Chondrocyte (in vitro differentiated cells): ENCODE measurements around the gene CFAP54. TPM values are rescaled to one million over a fixed set of nuclear protein-coding genes. Genes with fewer than 3 reads are reported as not detected.

ENCODE experiments used
- DNase-seq: peaks from one replicate; pipeline ENCODE4 v3.0.0; 2021; ENCODE audit warnings: mixed read lengths, low spot score
- H3K27ac Mint-ChIP-seq: one replicate; pipeline ENCODE4 v1.8.0; 2021; ENCODE audit warnings: mild to moderate bottlenecking, moderate library complexity, mixed read lengths; ENCODE audit not compliant: unreplicated experiment
- H3K27me3 Mint-ChIP-seq: 2 replicates; pipeline ENCODE4 v1.8.0; 2021; ENCODE audit warnings: low read depth, mixed read lengths
- H3K36me3 Mint-ChIP-seq: 2 replicates; pipeline ENCODE4 v1.8.0; 2021; ENCODE audit warnings: low read depth, mixed read lengths
- H3K4me1 Mint-ChIP-seq: 2 replicates; pipeline ENCODE4 v1.8.0; 2021; ENCODE audit warnings: low read depth, mild to moderate bottlenecking, mixed read lengths
- H3K4me3 Mint-ChIP-seq: one replicate; pipeline ENCODE4 v1.8.0; 2021; ENCODE audit warnings: mild to moderate bottlenecking, moderate library complexity, mixed read lengths; ENCODE audit not compliant: unreplicated experiment
- H3K9me3 Mint-ChIP-seq: 2 replicates; pipeline ENCODE4 v1.8.0; 2021; ENCODE audit warnings: low read depth, mixed read lengths
- total RNA-seq: library from RNA; stranded (reverse); gene quantifications from 3 replicates; pipeline ENCODE4 v1.2.1, GENCODE V29; 2021
- TF ChIP-seq, protein P1 (sequence below): fragments of 200-600 bp; sonication (generic); IDR thresholded peaks from 2 replicates; pipeline ENCODE4 v1.5.0; 2021; ENCODE audit warnings: antibody characterized with exemption, mild to moderate bottlenecking, moderate library complexity

Gene CFAP54
- total RNA-seq, 1 donor from 2014 or later, result 0.15 TPM

- Mint-ChIP-seq H3K36me3 (no peaks in the 10 kb centered on the region), H3K4me1 (peaks cover 4% of the 10 kb centered on the region), H3K9me3 (no peaks in the 10 kb centered on the region), H3K27ac (no peak overlapping the region), H3K27me3 (peaks cover 7% of the 10 kb centered on the region), H3K4me3 (no peak overlapping the region)
- TF ChIP-seq, protein P1, sequence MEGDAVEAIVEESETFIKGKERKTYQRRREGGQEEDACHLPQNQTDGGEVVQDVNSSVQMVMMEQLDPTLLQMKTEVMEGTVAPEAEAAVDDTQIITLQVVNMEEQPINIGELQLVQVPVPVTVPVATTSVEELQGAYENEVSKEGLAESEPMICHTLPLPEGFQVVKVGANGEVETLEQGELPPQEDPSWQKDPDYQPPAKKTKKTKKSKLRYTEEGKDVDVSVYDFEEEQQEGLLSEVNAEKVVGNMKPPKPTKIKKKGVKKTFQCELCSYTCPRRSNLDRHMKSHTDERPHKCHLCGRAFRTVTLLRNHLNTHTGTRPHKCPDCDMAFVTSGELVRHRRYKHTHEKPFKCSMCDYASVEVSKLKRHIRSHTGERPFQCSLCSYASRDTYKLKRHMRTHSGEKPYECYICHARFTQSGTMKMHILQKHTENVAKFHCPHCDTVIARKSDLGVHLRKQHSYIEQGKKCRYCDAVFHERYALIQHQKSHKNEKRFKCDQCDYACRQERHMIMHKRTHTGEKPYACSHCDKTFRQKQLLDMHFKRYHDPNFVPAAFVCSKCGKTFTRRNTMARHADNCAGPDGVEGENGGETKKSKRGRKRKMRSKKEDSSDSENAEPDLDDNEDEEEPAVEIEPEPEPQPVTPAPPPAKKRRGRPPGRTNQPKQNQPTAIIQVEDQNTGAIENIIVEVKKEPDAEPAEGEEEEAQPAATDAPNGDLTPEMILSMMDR, result no peak
- DNase-seq, result no peak
Measured at GRCh38 chr12:96864335-96864734, 375.0 kb downstream of the CFAP54 start.

GRCh38 chr12:96866801-96867590 lies 377.6 kb downstream of the CFAP54 start:
- Mint-ChIP-seq H3K27ac (no peak overlapping the region), H3K4me1 (peaks cover 4% of the 10 kb centered on the region), H3K36me3 (peaks cover 2% of the 10 kb centered on the region), H3K9me3 (peaks cover 4% of the 10 kb centered on the region), H3K4me3 (no peak overlapping the region), H3K27me3 (peaks cover 7% of the 10 kb centered on the region)
- no peak for DNase-seq
- TF ChIP-seq, protein P1, result no peak

DNA sequence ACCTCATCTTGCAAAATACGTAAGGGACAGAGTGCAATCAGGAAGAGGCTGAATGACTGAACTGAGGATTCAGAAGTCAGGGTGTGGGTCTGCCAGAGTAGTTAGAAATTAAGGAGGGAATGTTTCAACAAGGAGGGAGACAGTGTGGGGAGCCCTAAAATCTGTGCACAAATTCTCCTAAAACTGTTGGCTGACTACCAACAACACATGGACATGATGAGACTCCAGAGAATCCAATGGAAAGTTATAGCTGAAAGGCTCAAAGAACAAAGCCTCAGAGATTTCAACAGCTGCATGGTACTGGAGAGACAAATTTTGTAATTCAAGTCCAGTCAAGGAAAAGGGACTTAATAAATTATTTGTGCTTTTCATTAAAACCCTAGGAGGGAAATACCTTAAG lies 381.6 kb downstream of the CFAP54 start:
- H3K27me3 Mint-ChIP-seq, result peaks cover 12% of the 10 kb centered on the region
- H3K4me3 Mint-ChIP-seq, result no peak overlapping the region
- no peak for DNase-seq
- peaks cover 2% of the 10 kb centered on the region for H3K36me3 Mint-ChIP-seq
- H3K9me3 Mint-ChIP-seq, result peaks cover 12% of the 10 kb centered on the region
- TF ChIP-seq, protein P1, result no peak
- H3K27ac Mint-ChIP-seq, result no peak overlapping the region
- H3K4me1 Mint-ChIP-seq, result no peaks in the 10 kb centered on the region

DNA sequence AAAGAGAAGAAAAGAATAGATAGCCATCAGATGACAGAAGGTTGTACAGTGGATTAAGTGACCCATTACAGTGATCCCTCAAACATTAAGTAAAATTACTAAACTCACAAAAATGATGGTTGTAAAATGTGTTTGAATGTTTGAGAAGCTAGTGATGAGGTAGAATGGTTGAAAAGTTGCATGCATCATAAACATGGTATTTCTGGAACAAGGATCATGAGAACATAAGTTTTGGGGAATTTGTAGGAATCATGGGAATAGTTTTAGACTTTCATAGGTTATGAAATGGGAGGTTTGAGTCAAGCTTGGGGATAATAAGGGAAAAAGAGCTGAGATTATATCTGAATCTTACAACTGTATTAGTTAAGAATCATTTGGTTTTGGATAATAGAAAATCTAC lies 383.6 kb downstream of the CFAP54 start:
- peaks cover 12% of the 10 kb centered on the region for H3K9me3 Mint-ChIP-seq
- no peak overlapping the region for H3K4me3 Mint-ChIP-seq
- H3K27me3 Mint-ChIP-seq, result peaks cover 15% of the 10 kb centered on the region
- no peaks in the 10 kb centered on the region for H3K4me1 Mint-ChIP-seq
- no peak overlapping the region for H3K27ac Mint-ChIP-seq
- TF ChIP-seq, protein P1, result no peak
- H3K36me3 Mint-ChIP-seq, result peaks cover 2% of the 10 kb centered on the region
- DNase-seq, result no peak

DNA sequence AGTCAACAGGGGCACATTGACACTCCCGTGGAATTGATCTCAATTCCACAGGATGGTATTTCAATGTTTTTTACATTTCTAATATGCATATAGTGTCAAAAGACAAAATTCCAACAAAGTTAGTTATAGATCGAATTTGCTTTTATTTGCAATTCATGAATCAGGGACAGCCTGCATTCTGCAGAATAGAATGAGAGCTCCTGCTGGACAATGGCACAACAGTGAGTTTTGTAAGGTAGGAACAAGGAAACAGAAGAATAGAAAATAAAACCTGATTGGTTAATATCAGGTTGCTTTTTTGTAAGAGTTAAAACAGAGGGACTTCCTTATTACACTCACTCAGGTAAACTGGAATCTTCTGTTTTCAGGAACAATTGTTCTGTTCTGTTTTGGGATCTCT lies 384.8 kb downstream of the CFAP54 start:
- Mint-ChIP-seq H3K4me1 (peaks cover 9% of the 10 kb centered on the region), H3K36me3 (peaks cover 2% of the 10 kb centered on the region)
- TF ChIP-seq, protein P1, result no peak

More for the DNA sequence above, 384.8 kb downstream of the CFAP54 start:
- peaks cover 12% of the 10 kb centered on the region for H3K9me3 Mint-ChIP-seq
- DNase-seq, result no peak
- no peak overlapping the region for H3K4me3 Mint-ChIP-seq
- peaks cover 15% of the 10 kb centered on the region for H3K27me3 Mint-ChIP-seq
- H3K27ac Mint-ChIP-seq, result no peak overlapping the region
